HG03139 (cell line): ENCODE measurements around the gene ACOXL.
A peak's percentile ranks its signal among the peaks of the same experiment; 100 is the strongest.
"Not testable (repeated sequence)": the region's sequence is repeated elsewhere in the genome, so short reads cannot be mapped to it uniquely, and the experiment has no call there.

Experiments
- ATAC-seq: cut with Tn5 transposase; IDR thresholded peaks from one replicate; pipeline ENCODE4 v1.9.1; 2021; ENCODE audit not compliant: unreplicated experiment

ACOXL gene

GRCh38 chr2:111049792-111050640, 317.6 kb downstream of the ACOXL start:
- no peak for ATAC-seq

- no peak for ATAC-seq
Measured at GRCh38 chr2:111050701-111051376, 318.5 kb downstream of the ACOXL start.

GRCh38 chr2:111052621-111053020, 320.2 kb downstream of the ACOXL start:
- no peak for ATAC-seq

DNA sequence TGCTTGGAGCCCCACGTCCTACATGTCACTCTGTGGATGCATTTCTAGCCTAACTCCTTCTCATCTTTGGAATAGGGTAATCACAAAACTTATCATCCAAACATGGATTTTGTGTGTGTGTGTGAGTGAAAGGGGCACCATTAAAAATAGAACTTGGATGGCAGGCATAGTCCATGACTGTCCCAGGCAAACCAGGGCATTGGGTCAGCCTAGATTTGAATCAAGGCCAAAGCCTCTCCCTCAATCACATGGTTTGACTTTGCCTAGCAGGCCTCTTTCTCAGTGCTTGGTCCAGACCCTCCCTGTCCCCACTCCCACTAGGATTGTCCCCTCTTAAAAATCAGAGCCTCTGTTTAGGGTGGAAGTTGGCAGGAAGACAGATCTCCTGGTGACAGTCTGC, 320.9 kb downstream of the ACOXL start:
- ATAC-seq, result no peak

DNA sequence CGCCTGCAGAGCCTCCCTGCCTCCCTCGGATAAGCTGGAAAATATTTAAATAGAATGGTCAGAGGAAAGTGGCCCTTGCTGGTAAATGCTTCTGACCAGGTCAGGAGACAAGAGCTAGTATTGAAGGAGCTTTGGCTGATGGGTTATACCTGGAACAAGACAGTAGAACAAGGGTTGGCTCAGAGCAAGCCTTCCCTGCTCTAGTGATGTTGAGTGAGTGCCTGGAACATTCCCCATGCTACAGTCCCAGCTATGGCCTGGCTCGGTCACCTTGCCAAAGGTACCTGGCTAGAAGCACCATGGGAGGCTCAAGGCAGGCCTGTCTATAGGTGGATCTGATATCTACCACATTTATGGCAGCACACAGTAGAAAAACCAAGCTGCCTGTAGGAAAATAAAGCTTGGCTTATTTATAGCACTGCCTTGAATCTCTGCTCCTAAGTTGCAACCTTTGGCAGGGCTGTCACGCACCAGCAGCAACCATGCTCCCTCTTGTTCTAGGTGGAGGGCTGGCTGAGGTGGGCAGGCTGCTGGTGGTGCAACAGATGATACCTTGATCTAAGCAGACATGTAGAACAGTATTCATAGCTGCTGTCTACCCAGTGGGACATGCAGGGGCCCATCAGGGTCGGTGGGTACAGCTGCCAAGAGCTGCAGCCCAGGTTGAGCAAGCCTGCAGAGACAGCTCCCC, 321.6 kb downstream of the ACOXL start:
- ATAC-seq, result no peak

GRCh38 chr2:111054791-111055691, 322.7 kb downstream of the ACOXL start:
- ATAC-seq, result peak; percentile 44

GRCh38 chr2:111055735-111056134, 323.4 kb downstream of the ACOXL start:
- ATAC-seq, result no peak

DNA sequence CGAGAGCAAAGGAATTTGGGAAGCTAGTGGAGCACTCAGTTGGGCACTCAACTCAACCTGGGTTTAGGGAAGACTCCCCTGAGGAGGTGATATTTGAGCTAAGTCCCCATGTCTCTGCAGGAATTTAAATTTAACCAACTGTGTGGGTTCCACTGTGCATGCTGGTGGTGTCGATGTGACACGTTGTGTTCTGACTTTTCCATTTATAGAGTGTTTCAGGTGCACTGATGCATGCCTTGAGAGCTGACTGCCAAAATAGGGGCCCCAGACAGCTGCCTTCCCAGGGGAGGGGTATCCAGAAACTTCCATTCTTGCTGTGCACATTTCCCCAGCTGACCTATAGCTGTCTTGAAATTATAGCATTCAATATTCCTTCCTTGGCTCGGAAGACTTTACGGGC, 324.7 kb downstream of the ACOXL start:
- no peak for ATAC-seq

DNA sequence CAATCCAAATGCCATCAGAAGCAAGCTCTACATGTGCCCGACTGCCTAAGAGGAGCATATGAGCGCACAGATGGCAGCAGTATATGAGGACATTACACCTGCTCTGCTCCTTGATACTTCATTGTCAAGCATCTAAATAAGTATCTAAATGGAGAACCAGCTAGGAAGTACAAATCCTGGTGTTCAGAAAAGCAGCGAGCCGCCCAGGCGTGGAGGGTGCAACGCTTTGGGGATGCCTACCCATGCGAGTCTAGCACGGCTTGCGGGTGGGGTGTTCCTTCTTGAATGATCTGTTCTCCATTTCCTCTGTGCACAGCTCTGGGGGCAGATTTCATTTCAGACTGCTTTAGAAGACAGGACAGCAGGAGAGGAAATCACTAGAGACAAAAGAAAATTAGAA, 325.3 kb downstream of the ACOXL start:
- ATAC-seq, result no peak

DNA sequence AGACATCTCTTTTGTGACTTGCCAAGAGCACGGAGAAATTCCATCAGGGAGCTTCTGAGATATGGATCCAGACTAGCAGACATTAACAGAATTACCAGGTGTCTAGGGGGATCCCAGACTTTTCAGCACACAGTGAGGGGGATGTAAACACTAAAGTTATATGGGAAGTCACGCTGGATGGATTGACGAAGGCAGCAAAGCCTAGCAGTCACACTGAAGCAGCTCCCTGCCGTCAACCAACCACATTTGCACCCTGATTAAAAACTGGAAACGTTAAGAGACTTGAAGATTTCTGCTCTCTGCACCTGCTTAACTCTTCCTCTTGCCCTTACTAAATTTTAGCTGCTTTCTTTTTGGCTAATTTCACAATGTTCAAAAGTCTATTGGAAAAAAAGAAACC, 325.9 kb downstream of the ACOXL start:
- ATAC-seq, result no peak

DNA sequence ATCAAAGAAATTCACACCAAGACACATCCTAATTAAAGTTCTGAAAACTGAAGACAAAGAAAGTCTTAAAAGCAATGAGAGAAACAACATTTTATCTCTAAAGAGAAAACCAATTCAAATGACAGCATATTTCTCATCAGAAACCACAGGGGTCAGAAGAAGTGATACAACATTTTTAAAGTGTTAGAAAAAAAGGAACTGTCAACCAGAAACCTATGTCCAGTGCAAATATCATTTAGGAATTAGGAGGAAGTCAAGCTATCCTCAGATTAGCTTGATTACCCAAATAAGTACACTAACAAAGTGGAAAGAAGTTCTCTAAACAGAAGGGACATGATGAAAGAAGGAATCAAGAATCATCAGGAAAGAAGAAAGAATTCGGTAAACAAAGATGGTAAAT, 328.8 kb downstream of the ACOXL start:
- ATAC-seq, result no peak

GRCh38 chr2:111062417-111062816, 330.0 kb downstream of the ACOXL start:
- no peak for ATAC-seq

GRCh38 chr2:111066062-111066593, 333.8 kb downstream of the ACOXL start:
- no peak for ATAC-seq

DNA sequence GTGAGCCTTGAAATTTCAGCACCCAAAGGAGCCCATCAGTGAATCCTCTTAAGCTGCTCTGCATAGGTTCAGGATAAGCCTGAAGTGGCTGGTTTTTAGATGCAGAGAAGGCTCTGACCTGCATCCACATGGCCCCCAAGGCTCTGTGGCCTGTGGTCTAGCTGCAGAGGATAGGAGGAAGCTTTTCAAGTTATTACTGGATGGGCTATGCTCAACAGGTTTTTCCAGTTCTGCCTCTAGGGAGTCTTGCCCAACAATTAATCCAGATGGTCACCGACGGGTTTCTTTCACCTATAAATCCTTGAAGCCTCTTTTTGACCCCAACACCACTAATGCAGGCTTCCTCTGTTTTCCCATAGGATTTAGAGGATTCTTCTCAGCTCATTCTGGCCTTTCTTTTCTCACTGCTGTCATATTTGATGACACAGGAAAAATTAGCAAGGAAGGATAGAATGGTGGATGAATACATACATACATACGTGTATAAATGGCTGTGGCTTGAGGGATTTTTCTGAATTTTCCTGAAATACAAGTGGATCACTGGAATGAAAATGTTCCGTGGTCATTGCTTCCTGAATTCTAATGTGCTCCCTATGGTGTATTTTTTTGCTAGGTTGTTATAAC, 336.2 kb downstream of the ACOXL start:
- no peak for ATAC-seq

DNA sequence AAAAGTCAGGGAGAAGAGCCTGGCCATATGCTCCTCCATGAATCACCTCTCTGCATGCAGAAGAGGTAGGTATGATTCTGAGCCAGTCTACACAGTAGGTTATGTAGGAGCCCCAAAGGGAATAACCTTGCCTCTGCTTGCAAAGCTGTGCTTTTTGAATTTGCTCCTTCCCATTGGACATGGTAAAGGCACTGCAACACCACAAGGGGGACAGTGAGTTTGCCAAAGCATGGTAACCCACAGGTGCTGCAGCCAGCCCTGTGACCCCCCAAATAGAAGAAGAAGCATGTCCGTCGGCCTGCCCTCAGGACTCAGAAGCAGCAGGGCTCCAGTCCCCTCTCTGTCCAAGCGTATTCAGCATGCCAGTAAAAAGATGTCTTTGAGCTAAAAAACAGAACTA, 337.3 kb downstream of the ACOXL start:
- ATAC-seq, result no peak

DNA sequence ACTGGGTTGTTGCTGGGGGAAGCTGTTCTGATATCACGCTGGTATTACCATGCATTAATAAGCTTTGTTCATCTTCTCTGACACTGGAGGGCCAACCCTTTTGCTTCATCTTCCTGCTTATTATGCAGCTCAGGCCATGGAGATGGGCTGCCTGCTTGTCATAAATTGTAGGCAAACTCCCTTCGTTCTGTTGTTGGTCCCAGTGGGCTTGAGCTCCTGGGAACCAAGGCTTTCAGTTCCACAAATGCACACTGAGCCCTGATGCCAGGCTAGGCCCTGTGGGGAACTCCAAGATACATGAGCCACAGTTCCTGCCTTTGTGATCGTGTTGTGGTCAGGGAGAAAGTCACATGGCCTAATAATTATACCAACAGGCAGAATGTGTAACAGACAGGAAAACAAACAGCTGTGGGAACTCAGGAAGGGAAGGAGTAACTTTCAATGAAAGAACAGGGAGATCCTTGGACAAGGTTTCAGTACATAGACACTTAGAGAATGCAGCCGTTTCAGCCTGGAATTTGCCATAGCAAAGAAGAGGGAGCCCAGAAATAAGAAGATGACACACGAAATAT, 339.3 kb downstream of the ACOXL start:
- no peak for ATAC-seq

DNA sequence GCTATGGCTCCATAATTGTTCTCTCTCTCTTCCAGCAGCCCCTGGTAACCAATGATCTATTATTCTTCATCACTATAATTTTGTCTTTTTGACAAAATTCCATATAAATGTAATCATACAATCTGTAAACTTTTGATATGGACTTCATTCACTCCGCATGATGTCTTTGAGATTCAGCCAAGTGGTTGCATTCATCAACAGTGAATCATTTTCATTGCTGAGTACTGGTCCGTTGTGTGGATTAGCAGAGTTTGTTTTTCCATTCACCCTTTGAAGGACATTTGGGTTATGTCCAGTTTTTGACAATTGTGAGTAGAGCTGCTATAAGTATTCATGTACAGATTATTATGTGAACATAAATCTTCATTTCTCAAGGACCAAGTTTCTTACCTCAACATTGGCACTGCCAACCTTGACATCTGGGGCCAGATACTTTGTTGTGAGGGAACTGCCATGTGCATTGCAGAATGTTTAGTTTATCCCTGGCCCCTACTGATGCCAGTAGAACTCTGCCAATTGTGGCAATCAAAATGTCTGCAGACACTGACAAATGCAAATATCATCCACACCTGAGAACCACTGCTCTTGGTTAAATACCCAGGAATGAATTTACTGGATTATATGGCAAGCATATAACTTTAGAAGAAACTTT, 340.0 kb downstream of the ACOXL start:
- no peak for ATAC-seq

DNA sequence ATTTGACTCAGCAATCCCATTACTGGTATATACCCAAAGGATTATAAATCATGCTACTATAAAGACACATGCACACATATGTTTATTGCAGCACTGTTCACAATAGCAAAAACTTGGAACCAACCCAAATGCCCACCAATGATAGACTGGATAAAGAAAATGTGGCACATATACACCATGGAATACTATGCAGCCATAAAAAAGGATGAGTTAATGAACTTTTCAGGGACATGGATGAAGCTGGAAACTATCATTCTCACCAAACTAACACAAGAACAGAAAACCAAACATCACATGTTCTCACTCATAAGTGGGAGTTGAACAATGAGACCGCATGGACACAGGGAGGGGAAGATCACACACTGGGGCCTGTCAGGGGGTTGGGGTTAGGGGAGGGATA, 350.3 kb downstream of the ACOXL start:
- not testable (repeated sequence) for ATAC-seq

DNA sequence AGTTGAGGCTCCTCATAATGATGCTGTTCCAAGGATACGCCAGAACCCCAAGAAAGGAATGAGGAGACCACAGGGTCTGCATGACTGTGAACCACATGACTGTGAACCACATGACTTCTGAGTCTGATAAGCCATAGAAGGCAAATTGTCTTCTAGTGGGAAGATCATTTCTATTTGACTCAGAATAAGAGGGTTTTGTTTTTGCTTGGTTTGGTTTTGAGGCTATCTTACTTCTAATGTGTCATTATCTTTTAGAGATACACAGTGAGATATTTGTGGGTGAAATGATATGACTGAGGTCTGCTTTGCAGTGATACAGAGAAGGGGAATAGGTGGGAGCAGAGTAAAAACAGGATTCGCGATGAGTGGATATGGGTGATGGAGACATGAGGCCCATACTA, 359.4 kb downstream of the ACOXL start:
- no peak for ATAC-seq
